ENCODE measurements around the gene TGFB2. TPM values are rescaled to one million over a fixed set of nuclear protein-coding genes. Genes with fewer than 3 reads are reported as not detected.

Gene TGFB2
- total RNA-seq, 1 experiment from 2014 or later = 1.2 TPM

DNA sequence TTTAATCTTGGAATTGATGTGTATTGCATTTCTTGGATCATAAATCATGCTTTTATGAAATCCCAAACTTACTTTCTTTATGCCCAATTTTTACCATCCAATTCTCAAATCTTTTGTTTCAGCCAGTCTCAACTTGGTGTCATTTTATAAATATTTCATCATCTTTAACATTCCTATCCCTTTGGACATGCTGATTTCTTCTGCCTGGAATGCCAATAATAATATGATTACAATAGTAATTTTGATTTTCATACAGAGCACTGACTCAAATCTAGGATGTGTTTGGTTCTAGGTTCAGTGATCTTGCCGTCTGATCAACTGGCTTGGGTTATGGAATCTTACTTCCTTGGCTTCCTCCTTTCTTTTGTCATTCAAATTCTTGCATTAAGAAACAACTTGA is 47.3 kb upstream of the TGFB2 start:
- TF ChIP-seq CTCF (conservative IDR thresholded peaks at IDR 0.05; ENCODE audit: low read depth, low read length) = no peak
- no peak for TF ChIP-seq EZH2 (IDR thresholded peaks at IDR 0.05; ENCODE audit: borderline replicate concordance, low read depth, low read length, poor library complexity, severe bottlenecking)
- CTCF ChIA-PET = no interaction called here

DNA sequence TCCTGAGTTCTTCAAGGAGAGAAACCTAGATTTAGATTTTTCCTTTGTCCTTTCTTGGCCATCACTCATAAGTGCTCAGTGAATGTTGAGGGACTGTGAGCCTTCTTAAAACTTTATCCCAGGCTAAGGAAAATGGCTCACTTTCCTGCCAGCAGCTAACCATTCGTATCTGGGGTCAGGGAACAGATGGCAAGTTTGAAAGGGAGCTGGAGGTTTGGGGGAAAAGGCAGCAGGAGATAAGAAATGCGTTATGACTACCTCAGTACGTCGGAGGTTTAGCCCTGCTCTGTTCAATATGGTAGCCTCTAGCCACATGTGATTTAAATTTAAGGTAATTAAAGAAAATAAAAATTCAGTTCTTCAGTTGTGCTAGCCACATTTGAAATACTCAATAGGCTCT is 46.7 kb upstream of the TGFB2 start:
- TF ChIP-seq CTCF (conservative IDR thresholded peaks at IDR 0.05; ENCODE audit: low read depth, low read length) (no peak), EZH2 (IDR thresholded peaks at IDR 0.05; ENCODE audit: borderline replicate concordance, low read depth, low read length, poor library complexity, severe bottlenecking) (no peak)
- intact Hi-C loops (cut with micrococcal nuclease; ENCODE audit: unreplicated experiment) = no loop called here
- POLR2A ChIA-PET (ENCODE audit: low non-redundant PET) = no interaction called here
- Histone ChIP-seq H3K36me3 (ENCODE audit: insufficient read depth, low read length, poor library complexity, severe bottlenecking) (no peaks in the 10 kb centered on the region), H3K9me3 (ENCODE audit: low read depth, low read length, poor library complexity, severe bottlenecking) (no peaks in the 10 kb centered on the region), H3K27ac (ENCODE audit: low read depth, low read length, poor library complexity, severe bottlenecking) (no peak overlapping the region), H3K4me1 (ENCODE audit: insufficient read depth, low read length, poor library complexity, severe bottlenecking) (no peaks in the 10 kb centered on the region), H3K27me3 (replicated peaks; ENCODE audit: insufficient read depth, low read depth, low read length, poor library complexity) (no peaks in the 10 kb centered on the region), H3K4me3 (ENCODE audit: low read depth, low read length, poor library complexity, severe bottlenecking) (no peak overlapping the region)
- DNase-seq (ENCODE audit: low spot score) = no peak
- BruUV-seq (replicated peaks) = no TSS peak
- CTCF ChIA-PET = no interaction called here

More for the DNA sequence above, 47.3 kb upstream of the TGFB2 start:
- no TSS peak for BruUV-seq (replicated peaks)
- Histone ChIP-seq H3K4me3 (ENCODE audit: low read depth, low read length, poor library complexity, severe bottlenecking) (no peak overlapping the region), H3K36me3 (ENCODE audit: insufficient read depth, low read length, poor library complexity, severe bottlenecking) (no peaks in the 10 kb centered on the region), H3K27me3 (replicated peaks; ENCODE audit: insufficient read depth, low read depth, low read length, poor library complexity) (no peaks in the 10 kb centered on the region), H3K4me1 (ENCODE audit: insufficient read depth, low read length, poor library complexity, severe bottlenecking) (no peaks in the 10 kb centered on the region), H3K9me3 (ENCODE audit: low read depth, low read length, poor library complexity, severe bottlenecking) (no peaks in the 10 kb centered on the region), H3K27ac (ENCODE audit: low read depth, low read length, poor library complexity, severe bottlenecking) (no peak overlapping the region)
- POLR2A ChIA-PET (ENCODE audit: low non-redundant PET) = no interaction called here
- intact Hi-C loops (cut with micrococcal nuclease; ENCODE audit: unreplicated experiment) = no loop called here
- no peak for DNase-seq (ENCODE audit: low spot score)

- Histone ChIP-seq H3K4me3 (ENCODE audit: low read depth, low read length, poor library complexity, severe bottlenecking) (no peak overlapping the region), H3K27me3 (replicated peaks; ENCODE audit: insufficient read depth, low read depth, low read length, poor library complexity) (no peaks in the 10 kb centered on the region), H3K4me1 (ENCODE audit: insufficient read depth, low read length, poor library complexity, severe bottlenecking) (peaks cover 6% of the 10 kb centered on the region), H3K27ac (ENCODE audit: low read depth, low read length, poor library complexity, severe bottlenecking) (no peak overlapping the region), H3K36me3 (ENCODE audit: insufficient read depth, low read length, poor library complexity, severe bottlenecking) (no peaks in the 10 kb centered on the region), H3K9me3 (ENCODE audit: low read depth, low read length, poor library complexity, severe bottlenecking) (no peaks in the 10 kb centered on the region)
- intact Hi-C loops (cut with micrococcal nuclease; ENCODE audit: unreplicated experiment) = no loop called here
- peak; percentile 46 for DNase-seq (ENCODE audit: low spot score)
- ChIA-PET POLR2A (ENCODE audit: low non-redundant PET) (no interaction called here), CTCF (interaction anchor here (0.5 to 1.0 kb wide), 2 partner anchors 695 to 1513 kb away, joined by 4 to 6 read pairs; no protein-coding TSS in a partner anchor)
- BruUV-seq (replicated peaks) = no TSS peak
- TF ChIP-seq CTCF (conservative IDR thresholded peaks at IDR 0.05; ENCODE audit: low read depth, low read length) = peak; percentile 61
- TF ChIP-seq EZH2 (IDR thresholded peaks at IDR 0.05; ENCODE audit: borderline replicate concordance, low read depth, low read length, poor library complexity, severe bottlenecking) = no peak
Measured at GRCh38 chr1:218299416-218299815, 45.7 kb upstream of the TGFB2 start.

All from A673 (cell line).